Peyer's patch (tissue), 4 donors: Measurements from ENCODE around the gene SZT2.

ENCODE experiments used
- CTCF ChIP-seq, 6 experiments: fragments of 450-650 bp in 4 of 6; fragments of 200-600 bp in 2 of 6; sonication (generic) in 1 of 6; IDR thresholded peaks; one replicate each; pipeline ENCODE4 v1.5.1; 2017 to 2019; ENCODE audit warnings: antibody characterized with exemption in 6 of 6, mild to moderate bottlenecking in 3 of 6, moderate library complexity in 1 of 6
- POLR2A ChIP-seq, 2 donors: fragments of 450-650 bp; IDR thresholded peaks; one replicate each; pipeline ENCODE4 v1.5.1; 2017; ENCODE audit warnings: antibody characterized with exemption in 2 of 2, mild to moderate bottlenecking in 2 of 2, moderate library complexity in 2 of 2

DNA sequence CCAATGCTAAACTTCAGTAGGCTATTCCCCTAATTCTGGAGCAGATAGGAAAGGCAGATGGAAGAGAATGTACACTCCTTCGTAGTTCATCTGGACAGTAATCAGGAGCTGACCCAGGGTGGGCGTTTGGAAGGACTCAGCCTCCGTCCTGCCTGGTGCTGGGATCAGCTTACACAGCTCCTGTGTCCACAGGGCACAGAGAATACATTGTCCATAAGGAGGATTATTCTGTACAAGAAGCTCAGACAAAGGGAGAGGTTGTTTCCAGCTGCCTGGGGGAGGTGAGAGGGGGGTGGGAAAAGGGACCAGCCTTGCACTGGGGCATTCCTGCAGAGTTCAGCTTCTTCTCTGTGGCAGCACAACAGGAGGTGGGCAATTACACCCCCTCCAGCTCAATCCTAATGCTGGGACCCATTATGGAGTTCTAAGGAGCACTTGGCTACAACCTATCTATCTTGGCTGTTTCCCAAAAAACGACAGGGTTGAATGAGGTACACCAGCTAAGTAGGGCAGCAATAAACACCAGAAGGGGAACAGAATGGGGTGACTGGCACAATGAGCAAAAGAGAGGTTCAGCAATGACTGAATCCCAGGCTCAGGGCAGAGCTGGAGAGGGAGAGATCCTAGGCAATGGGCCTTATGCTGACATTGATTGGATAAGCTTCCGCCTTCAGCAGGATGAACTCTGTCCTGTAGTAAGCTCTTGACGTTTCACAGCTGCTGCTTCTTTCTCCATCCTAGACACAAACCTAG lies 7.5 kb upstream of the SZT2 start:
- TF ChIP-seq CTCF (IDR thresholded peaks at IDR 0.05) (no peak), POLR2A (IDR thresholded peaks at IDR 0.05) (no peak)
